ENCODE results near the gene KDM3B.

GRCh38 chr5:138349852-138350562 is 2.5 kb upstream of the KDM3B start:
- TF ChIP-seq CTCF (IDR thresholded peaks at IDR 0.05) (no peak), POLR2A (IDR thresholded peaks at IDR 0.05) (no peak), EP300 (IDR thresholded peaks at IDR 0.05) (no peak)

Data from ovary (tissue), 3 donors.